ENCODE data around the gene SRGAP3.

The SRGAP3 gene

DNA sequence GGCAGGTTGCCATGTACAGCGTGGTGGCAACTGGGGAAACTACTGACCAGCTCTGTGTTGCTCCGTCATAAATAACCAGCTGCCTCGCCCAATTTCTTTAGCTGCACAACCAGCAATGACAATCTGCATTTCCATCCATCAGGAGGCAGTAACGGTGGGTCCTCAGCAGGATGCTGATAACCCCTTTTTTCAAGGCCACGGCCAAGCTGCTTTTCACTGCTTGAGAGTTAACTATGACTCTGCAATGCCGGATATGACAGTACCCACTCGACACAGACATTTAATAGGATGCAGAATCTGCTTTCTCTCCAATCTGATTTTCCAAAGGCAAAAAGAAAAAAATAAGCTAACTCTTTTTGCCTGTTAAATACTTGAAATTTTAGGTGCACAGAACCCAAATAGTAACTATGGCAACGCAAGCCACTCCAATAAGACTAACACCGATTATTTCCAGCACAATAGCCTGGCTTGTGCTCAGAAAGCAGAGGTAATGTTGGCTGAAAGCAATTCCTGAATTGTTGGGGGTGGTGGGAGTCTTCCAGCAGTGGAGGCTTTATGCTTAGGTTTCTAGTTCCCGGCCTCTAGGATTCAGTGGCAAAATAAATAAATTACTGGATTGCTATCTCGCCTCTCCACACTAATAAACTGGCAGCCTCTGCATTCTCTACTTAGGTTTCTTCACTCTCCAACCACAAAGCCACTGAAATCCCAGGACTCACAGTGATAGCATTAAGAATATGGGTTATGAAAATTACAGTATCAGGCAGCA is 31.2 kb upstream of the SRGAP3 start:
- no peak overlapping the region for H3K4me3 ChIP-seq (ENCODE audit: low read length)
- no peak overlapping the region for H3K4me2 ChIP-seq (ENCODE audit: low read length)
- no peaks in the 10 kb centered on the region for H4K20me1 ChIP-seq (ENCODE audit: insufficient read depth, low read length)
- H3K36me3 ChIP-seq (replicated peaks; ENCODE audit: low read depth, low read length) = no peaks in the 10 kb centered on the region
- no peaks in the 10 kb centered on the region for H3K9me3 ChIP-seq (ENCODE audit: insufficient read depth, low read length)
- H3K4me1 ChIP-seq (ENCODE audit: low read length) = no peaks in the 10 kb centered on the region
- no peaks in the 10 kb centered on the region for H3K79me2 ChIP-seq (ENCODE audit: low read length)
- no peaks in the 10 kb centered on the region for H3K27me3 ChIP-seq (ENCODE audit: low read depth, low read length)
- TF ChIP-seq EZH2phosphoT487 (IDR thresholded peaks at IDR 0.05; ENCODE audit: low read depth) = no peak
- TF ChIP-seq, protein P1, sequence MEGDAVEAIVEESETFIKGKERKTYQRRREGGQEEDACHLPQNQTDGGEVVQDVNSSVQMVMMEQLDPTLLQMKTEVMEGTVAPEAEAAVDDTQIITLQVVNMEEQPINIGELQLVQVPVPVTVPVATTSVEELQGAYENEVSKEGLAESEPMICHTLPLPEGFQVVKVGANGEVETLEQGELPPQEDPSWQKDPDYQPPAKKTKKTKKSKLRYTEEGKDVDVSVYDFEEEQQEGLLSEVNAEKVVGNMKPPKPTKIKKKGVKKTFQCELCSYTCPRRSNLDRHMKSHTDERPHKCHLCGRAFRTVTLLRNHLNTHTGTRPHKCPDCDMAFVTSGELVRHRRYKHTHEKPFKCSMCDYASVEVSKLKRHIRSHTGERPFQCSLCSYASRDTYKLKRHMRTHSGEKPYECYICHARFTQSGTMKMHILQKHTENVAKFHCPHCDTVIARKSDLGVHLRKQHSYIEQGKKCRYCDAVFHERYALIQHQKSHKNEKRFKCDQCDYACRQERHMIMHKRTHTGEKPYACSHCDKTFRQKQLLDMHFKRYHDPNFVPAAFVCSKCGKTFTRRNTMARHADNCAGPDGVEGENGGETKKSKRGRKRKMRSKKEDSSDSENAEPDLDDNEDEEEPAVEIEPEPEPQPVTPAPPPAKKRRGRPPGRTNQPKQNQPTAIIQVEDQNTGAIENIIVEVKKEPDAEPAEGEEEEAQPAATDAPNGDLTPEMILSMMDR (IDR thresholded peaks at IDR 0.05; ENCODE audit: low read depth, low read length) = no peak
- no peak overlapping the region for H2AFZ ChIP-seq (ENCODE audit: low read depth, low read length)
- no peak overlapping the region for H3K9ac ChIP-seq (ENCODE audit: low read length)
- H3K27ac ChIP-seq (ENCODE audit: low read length) = no peak overlapping the region

DNA sequence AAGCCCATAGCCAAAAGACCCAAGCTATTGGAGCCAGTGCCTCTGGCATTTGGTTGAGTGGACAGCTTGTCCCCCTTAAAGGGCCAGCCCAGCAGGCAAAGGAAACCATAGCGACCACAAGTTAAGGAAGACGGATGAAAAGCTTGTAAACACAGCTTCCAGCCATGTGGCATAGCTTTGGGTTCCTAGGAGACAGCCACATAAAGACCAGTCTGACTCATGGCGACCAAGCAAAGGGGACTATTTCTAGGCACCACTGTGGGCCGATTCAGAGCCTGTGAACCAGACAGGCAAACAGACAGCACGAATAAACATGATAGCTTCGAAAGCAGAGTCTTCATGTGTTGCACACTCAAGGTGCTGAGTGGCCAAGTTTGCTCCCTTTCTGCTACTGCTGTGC is 30.5 kb upstream of the SRGAP3 start:
- no peak overlapping the region for H3K4me3 ChIP-seq (ENCODE audit: low read length)
- H4K20me1 ChIP-seq (ENCODE audit: insufficient read depth, low read length) = no peaks in the 10 kb centered on the region
- no peaks in the 10 kb centered on the region for H3K9me3 ChIP-seq (ENCODE audit: insufficient read depth, low read length)
- H3K27ac ChIP-seq (ENCODE audit: low read length) = no peak overlapping the region
- no peaks in the 10 kb centered on the region for H3K79me2 ChIP-seq (ENCODE audit: low read length)
- no peaks in the 10 kb centered on the region for H3K36me3 ChIP-seq (replicated peaks; ENCODE audit: low read depth, low read length)
- H3K4me1 ChIP-seq (ENCODE audit: low read length) = no peaks in the 10 kb centered on the region
- TF ChIP-seq, protein P1 (IDR thresholded peaks at IDR 0.05; ENCODE audit: low read depth, low read length) = no peak
- TF ChIP-seq EZH2phosphoT487 (IDR thresholded peaks at IDR 0.05; ENCODE audit: low read depth) = no peak
- no peak overlapping the region for H3K4me2 ChIP-seq (ENCODE audit: low read length)
- H2AFZ ChIP-seq (ENCODE audit: low read depth, low read length) = no peak overlapping the region
- no peaks in the 10 kb centered on the region for H3K27me3 ChIP-seq (ENCODE audit: low read depth, low read length)
- no peak overlapping the region for H3K9ac ChIP-seq (ENCODE audit: low read length)

DNA sequence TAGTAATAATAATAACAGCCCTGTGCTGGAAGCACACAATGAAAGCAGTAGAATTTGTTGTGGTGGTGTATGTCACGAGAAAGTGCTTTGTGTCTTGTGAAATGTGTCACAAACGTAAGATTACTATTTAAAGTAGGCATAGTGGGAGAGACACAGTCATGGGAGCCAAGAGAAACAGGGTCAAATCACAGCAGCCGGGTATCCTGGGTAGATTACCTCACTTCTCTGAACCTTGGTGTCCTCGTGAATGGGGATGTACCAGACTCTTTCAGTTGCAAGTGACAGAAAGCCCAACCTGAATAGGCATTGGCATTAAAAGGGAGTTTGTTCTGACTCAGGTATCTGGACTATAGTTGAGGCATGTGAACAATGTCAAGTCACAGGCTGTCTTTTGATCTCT is 29.1 kb upstream of the SRGAP3 start:
- H3K4me3 ChIP-seq (ENCODE audit: low read length) = no peak overlapping the region
- no peak overlapping the region for H2AFZ ChIP-seq (ENCODE audit: low read depth, low read length)
- H3K36me3 ChIP-seq (replicated peaks; ENCODE audit: low read depth, low read length) = no peaks in the 10 kb centered on the region
- no peaks in the 10 kb centered on the region for H3K27me3 ChIP-seq (ENCODE audit: low read depth, low read length)
- H3K27ac ChIP-seq (ENCODE audit: low read length) = no peak overlapping the region
- no peak overlapping the region for H3K4me2 ChIP-seq (ENCODE audit: low read length)
- H3K4me1 ChIP-seq (ENCODE audit: low read length) = no peaks in the 10 kb centered on the region
- no peaks in the 10 kb centered on the region for H4K20me1 ChIP-seq (ENCODE audit: insufficient read depth, low read length)
- TF ChIP-seq, protein P1 (IDR thresholded peaks at IDR 0.05; ENCODE audit: low read depth, low read length) = no peak
- TF ChIP-seq EZH2phosphoT487 (IDR thresholded peaks at IDR 0.05; ENCODE audit: low read depth) = no peak
- H3K9ac ChIP-seq (ENCODE audit: low read length) = no peak overlapping the region
- no peaks in the 10 kb centered on the region for H3K9me3 ChIP-seq (ENCODE audit: insufficient read depth, low read length)
- H3K79me2 ChIP-seq (ENCODE audit: low read length) = no peaks in the 10 kb centered on the region

DNA sequence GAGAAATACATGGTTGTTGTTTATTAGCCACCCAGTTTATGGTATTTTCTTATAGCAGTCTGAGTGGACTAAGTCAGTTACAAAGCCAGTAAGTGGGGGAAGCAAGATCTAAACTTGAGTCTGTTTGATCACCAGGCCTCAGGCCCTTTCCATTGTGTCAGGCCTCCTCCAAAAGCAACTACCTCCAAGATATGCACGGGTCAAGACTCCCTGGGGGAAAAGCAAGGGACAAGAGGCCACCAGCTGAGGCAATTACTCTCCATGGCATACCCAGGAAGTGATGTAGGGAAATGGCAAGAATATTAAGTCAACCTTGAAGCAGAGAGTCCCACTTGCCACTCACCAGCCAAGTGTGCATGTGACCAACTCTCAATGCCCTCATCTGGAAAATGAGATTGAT is 28.6 kb upstream of the SRGAP3 start:
- H3K4me1 ChIP-seq (ENCODE audit: low read length) = no peaks in the 10 kb centered on the region
- H3K27ac ChIP-seq (ENCODE audit: low read length) = no peak overlapping the region
- H3K79me2 ChIP-seq (ENCODE audit: low read length) = no peaks in the 10 kb centered on the region
- H2AFZ ChIP-seq (ENCODE audit: low read depth, low read length) = no peak overlapping the region
- no peaks in the 10 kb centered on the region for H3K36me3 ChIP-seq (replicated peaks; ENCODE audit: low read depth, low read length)
- no peak overlapping the region for H3K4me3 ChIP-seq (ENCODE audit: low read length)
- H4K20me1 ChIP-seq (ENCODE audit: insufficient read depth, low read length) = no peaks in the 10 kb centered on the region
- TF ChIP-seq EZH2phosphoT487 (IDR thresholded peaks at IDR 0.05; ENCODE audit: low read depth) = no peak
- TF ChIP-seq, protein P1 (IDR thresholded peaks at IDR 0.05; ENCODE audit: low read depth, low read length) = no peak
- H3K9me3 ChIP-seq (ENCODE audit: insufficient read depth, low read length) = no peaks in the 10 kb centered on the region
- no peaks in the 10 kb centered on the region for H3K27me3 ChIP-seq (ENCODE audit: low read depth, low read length)
- no peak overlapping the region for H3K9ac ChIP-seq (ENCODE audit: low read length)
- H3K4me2 ChIP-seq (ENCODE audit: low read length) = no peak overlapping the region

Measured in OCI-LY3 (cell line).